ENCODE data around the gene MIS18BP1. TPM values are rescaled to one million over a fixed set of nuclear protein-coding genes. Genes with fewer than 3 reads are reported as not detected.

The MIS18BP1 gene
- total and polyA plus RNA-seq, 2 of the 4 experiments (the other 2 are of a cell fraction) = 10.6 to 18.6 TPM

- Histone ChIP-seq H2BK120ac (ENCODE audit: low read depth, low read length) (no peak overlapping the region), H4K8ac (ENCODE audit: low read depth in 2 of 2, low read length in 2 of 2) (no peak overlapping the region), H3K9me1 (ENCODE audit: insufficient read depth, low read length) (no peaks in the 10 kb centered on the region), H3K27ac (ENCODE audit: insufficient read depth, low read length) (no peak overlapping the region), H4K5ac (ENCODE audit: low read depth, low read length) (no peak overlapping the region), H3K79me1 (ENCODE audit: low read depth in 1 of 2, low read length in 2 of 2) (0 out of 4 replicates have a peak, but pooled peaks cover 0 to 4% of the 10 kb centered on the region in 2 experiments), H3K4ac (ENCODE audit: low read depth, low read length) (no peak overlapping the region), H3K4me3 (ENCODE audit: insufficient read depth, low read depth, low read length) (no peak overlapping the region), H3K18ac (ENCODE audit: low read depth, low read length) (no peak overlapping the region), H3K56ac (ENCODE audit: extremely low read depth, insufficient read depth, low read length) (no peak overlapping the region), H3K4me1 (ENCODE audit: control insufficient read depth, insufficient read depth, low read length) (no peaks in the 10 kb centered on the region), H2AK9ac (replicated peaks; ENCODE audit: low read depth, low read length, poor library complexity) (no peak overlapping the region), H2BK5ac (ENCODE audit: low read depth, low read length, poor library complexity, severe bottlenecking) (no peak overlapping the region), H3K14ac (replicated peaks; ENCODE audit: low read depth, low read length) (no peak overlapping the region), H3K4me2 (ENCODE audit: low read depth, low read length) (no peak overlapping the region), H2BK20ac (ENCODE audit: low read depth, low read length) (no peak overlapping the region), H3K23ac (ENCODE audit: low read depth, low read length) (no peak overlapping the region), H3K9ac (ENCODE audit: low read depth, low read length) (no peak overlapping the region), H3K9me3 (ENCODE audit: control insufficient read depth, insufficient read depth, low read length) (no peaks in the 10 kb centered on the region), H3K27me3 (ENCODE audit: control insufficient read depth, insufficient read depth, low read length) (no peaks in the 10 kb centered on the region), H3K36me3 (ENCODE audit: control insufficient read depth, insufficient read depth, low read length) (peaks cover 3% of the 10 kb centered on the region; the same call in 1 of the 2 replicates), H2AFZ (replicated peaks; ENCODE audit: low read length, poor library complexity) (no peak overlapping the region), H4K20me1 (ENCODE audit: insufficient read depth, low read length) (no peaks in the 10 kb centered on the region), H4K91ac (ENCODE audit: insufficient read depth, low read depth, low read length) (no peak overlapping the region), H2AK5ac (ENCODE audit: low read depth, low read length) (no peak overlapping the region), H2BK15ac (ENCODE audit: low read depth, low read length) (no peak overlapping the region)
- BruUV-seq (replicated peaks) = no TSS peak
- WGBS, 2 experiments (ENCODE audit: extremely low coverage in 2 of 2, insufficient read length in 1 of 2) = no CpG with 5 or more reads among the region's 3 CpGs
- TF ChIP-seq USF2 (IDR thresholded peaks at IDR 0.05; ENCODE audit: low read depth, low read length) (no peak), RFX5 (IDR thresholded peaks at IDR 0.05; ENCODE audit: low read depth, low read length) (no peak), POLR2A (IDR thresholded peaks at IDR 0.05; ENCODE audit: low read depth, low read length) (no peak), MAZ (IDR thresholded peaks at IDR 0.05; ENCODE audit: borderline replicate concordance, low read depth, low read length) (no peak), SMC3 (IDR thresholded peaks at IDR 0.05; ENCODE audit: low read depth, low read length) (no peak), CHD1 (IDR thresholded peaks at IDR 0.05; ENCODE audit: low read depth, low read length) (no peak), NFE2L2 (IDR thresholded peaks at IDR 0.05; ENCODE audit: low read depth, low read length) (no peak), MAFK (IDR thresholded peaks at IDR 0.05; ENCODE audit: low read depth, low read length) (no peak), RAD21 (IDR thresholded peaks at IDR 0.05; ENCODE audit: low read length) (no peak)
- TF ChIP-seq, protein P1, sequence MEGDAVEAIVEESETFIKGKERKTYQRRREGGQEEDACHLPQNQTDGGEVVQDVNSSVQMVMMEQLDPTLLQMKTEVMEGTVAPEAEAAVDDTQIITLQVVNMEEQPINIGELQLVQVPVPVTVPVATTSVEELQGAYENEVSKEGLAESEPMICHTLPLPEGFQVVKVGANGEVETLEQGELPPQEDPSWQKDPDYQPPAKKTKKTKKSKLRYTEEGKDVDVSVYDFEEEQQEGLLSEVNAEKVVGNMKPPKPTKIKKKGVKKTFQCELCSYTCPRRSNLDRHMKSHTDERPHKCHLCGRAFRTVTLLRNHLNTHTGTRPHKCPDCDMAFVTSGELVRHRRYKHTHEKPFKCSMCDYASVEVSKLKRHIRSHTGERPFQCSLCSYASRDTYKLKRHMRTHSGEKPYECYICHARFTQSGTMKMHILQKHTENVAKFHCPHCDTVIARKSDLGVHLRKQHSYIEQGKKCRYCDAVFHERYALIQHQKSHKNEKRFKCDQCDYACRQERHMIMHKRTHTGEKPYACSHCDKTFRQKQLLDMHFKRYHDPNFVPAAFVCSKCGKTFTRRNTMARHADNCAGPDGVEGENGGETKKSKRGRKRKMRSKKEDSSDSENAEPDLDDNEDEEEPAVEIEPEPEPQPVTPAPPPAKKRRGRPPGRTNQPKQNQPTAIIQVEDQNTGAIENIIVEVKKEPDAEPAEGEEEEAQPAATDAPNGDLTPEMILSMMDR (conservative IDR thresholded peaks at IDR 0.05; ENCODE audit: low read depth, low read length) = no peak
- CTCF ChIA-PET = no interaction called here
- no peak for DNase-seq
- dilution Hi-C loops (cut with HindIII; ENCODE audit: low sequenced_read_pairs, unreplicated experiment) (no loop called here), in situ Hi-C loops (cut with MboI; ENCODE audit: low sequenced_read_pairs) (no loop called here), intact Hi-C loops (cut with micrococcal nuclease) (no loop called here)
- no peak for ATAC-seq (ENCODE audit: low read depth)
- POLR2A ChIA-PET (ENCODE audit: unreplicated experiment) = no interaction called here
Measured at GRCh38 chr14:45212231-45212630, 40.8 kb downstream of the MIS18BP1 start.
